Islet of Langerhans (tissue), 1 donor: ENCODE data around the gene RBM48.
"Not testable (repeated sequence)": the region's sequence is repeated elsewhere in the genome, so short reads cannot be mapped to it uniquely, and the experiment has no call there.

Experiments used
- FAIRE-seq: peaks from one replicate; lab custom pipeline; 2011; peaks lifted over from hg19 to GRCh38; lab: Jason Lieb, UNC

RBM48 gene

DNA sequence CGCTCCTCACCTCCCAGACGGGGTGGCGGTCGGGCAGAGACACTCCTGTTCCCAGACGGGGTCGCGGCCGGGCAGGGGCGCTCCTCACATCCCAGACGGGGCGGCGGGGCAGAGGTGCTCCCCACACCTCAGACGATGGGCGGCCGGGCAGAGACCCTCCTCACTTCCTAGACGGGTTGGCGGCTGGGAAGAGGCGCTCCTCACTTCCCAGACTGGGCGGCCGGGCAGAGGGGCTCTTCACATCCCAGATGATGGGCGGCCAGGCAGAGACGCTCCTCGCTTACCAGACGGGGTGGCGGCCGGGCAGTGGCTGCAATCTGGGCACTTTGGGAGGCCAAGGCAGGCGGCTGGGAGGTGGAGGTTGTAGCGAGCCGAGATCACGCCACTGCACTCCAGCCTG lies 16.5 kb downstream of the RBM48 start:
- not testable (repeated sequence) for FAIRE-seq

- FAIRE-seq, result no peak
Measured at GRCh38 chr7:92546856-92547497, 18.4 kb downstream of the RBM48 start.

GRCh38 chr7:92547579-92547978 lies 19.0 kb downstream of the RBM48 start:
- no peak for FAIRE-seq

DNA sequence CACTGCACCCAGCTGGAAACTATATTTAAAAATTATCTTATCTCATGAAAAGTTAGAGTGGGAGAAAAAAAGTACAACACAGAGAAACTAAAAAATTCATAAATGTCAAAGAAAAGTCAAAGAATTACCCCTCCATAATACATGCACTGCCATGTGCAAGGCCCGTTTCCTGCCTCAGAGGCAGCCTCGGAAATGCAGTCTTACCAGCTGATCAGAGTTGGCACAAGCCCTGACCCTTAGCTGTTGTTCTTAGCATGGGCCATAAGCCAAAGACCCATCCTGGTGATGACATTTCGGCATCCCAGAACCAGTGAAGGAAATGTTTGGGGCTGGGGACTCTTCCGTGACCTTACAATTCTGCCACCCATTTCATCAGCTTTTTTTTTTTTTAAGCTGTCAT lies 21.6 kb downstream of the RBM48 start:
- no peak for FAIRE-seq

DNA sequence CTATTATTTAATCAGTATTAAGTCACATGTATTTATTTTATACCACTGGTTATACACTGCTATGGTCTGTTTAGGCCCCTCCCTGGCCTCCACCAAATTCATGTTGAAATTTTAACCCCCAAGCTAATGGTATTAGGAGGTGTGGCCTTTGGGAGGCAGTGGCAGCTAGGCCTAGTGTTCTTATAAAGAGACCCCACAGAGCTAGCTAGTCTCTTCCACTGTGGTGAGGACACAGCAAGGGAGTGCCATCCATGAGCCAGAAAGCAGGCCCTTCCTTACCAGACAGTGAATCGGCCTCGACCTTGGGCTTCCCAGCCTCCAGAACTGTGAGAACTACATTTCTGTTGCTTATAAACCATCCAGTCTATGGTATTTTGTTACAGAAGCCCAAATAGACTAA lies 28.7 kb downstream of the RBM48 start:
- no peak for FAIRE-seq

- FAIRE-seq, result no peak
Measured at GRCh38 chr7:92557808-92558362, 29.3 kb downstream of the RBM48 start.

GRCh38 chr7:92560602-92561001 lies 32.0 kb downstream of the RBM48 start:
- FAIRE-seq, result no peak

- FAIRE-seq, result no peak
Measured at GRCh38 chr7:92563345-92563744, 34.8 kb downstream of the RBM48 start.

DNA sequence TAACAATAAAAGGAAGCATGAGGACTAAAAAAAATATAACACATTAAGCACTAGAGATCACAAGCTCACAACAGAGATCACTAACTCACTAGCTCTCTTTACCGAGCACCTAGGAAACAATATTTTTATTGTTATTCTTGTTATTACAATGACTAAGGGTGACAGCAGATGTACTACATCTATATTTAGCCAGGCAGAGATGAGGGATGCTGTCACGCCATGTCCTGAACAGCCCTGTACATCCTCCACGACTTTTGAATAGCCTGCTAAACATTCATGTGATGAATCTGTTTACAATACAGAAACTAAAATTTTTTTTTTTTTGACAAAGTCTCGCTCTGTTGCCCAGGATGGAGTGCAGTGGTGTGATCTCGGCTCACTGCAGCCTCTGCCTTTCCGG lies 38.9 kb downstream of the RBM48 start:
- no peak for FAIRE-seq

GRCh38 chr7:92569137-92569536 lies 40.5 kb downstream of the RBM48 start:
- no peak for FAIRE-seq

DNA sequence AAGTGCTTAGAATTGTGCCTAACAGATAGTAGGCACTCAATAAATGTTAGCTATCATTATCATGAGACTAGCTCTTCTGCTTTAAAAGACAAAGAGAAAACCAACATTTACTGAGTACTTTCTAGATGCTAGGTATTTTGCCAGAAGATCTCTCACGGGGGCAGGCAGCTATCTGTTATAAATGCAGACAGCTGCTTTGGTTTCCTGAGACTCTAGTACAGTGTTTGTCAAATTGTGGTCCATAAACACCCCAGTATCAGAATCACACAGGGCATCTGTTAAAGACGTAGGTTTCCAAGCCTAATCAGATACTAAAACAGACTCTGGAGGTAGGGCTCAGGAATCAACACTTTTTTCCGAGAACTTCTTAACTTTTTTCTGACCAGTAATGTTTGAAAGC lies 47.7 kb downstream of the RBM48 start:
- FAIRE-seq, result no peak

GRCh38 chr7:92582948-92583347 lies 54.4 kb downstream of the RBM48 start:
- no peak for FAIRE-seq

DNA sequence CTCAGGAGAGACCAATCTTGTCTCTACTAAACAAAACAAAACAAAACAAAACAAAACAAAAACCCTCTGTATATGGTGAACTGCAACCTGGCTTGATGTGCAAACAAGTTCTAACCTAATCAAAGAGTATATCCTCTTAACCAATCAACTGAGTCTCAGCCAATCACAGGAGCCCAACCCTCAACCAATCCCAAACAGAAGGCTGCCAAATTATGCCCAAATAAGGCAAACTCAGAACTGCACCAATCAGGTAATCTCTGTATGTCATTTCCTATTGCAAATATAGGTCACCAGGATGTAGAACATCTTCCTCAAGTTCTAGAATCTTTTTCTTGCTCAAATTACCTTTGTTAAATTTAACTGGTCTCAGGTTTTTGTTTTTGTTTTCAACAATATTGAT lies 56.4 kb downstream of the RBM48 start:
- FAIRE-seq, result no peak

DNA sequence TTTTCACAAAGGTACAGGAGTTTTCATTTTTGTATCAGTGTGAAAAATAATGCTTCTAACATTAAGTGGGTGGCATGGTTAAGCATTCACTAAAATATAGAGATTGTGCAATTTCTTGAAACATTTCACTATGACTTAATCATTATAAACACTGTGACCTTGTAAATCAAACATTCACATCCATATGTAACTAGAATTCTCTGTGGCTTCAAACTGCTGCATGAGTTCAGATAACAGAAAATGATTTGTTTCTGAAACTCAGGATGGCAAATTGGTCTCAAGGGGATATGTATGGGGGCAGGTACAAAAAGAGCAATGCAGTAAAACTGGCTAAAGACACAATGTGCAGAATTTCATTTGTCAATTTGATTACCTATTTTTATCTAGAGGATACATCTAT lies 57.8 kb downstream of the RBM48 start:
- FAIRE-seq, result no peak

GRCh38 chr7:92586841-92587240 lies 58.2 kb downstream of the RBM48 start:
- FAIRE-seq, result no peak
